Panc1 (cell line): ENCODE measurements around the gene GPR162. TPM values are rescaled to one million over a fixed set of nuclear protein-coding genes. Genes with fewer than 3 reads are reported as not detected.

Source experiments
- ATAC-seq: fragments of 200-7000 bp; cut with Tn5 transposase; 2 replicates; pipeline ENCODE4 v1.9.1; 2020; ENCODE audit warnings: mild to moderate bottlenecking, moderate library complexity
- BruUV-seq: library from RNA; stranded (reverse); fragments of 400-500 nt; replicated peaks from 2 replicates; lab custom pipeline; 2021; lab: Mats Ljungman, UMichigan
- CTCF ChIA-PET: fragments of 300-600 bp; sonication (Branson Sonifier 250); formaldehyde crosslinking; loops from one replicate; lab custom pipeline; 2022; ENCODE audit warnings: antibody characterized with exemption; lab: Charles Lee
- POLR2A ChIA-PET: fragments of 300-600 bp; sonication (Branson Sonifier 250); formaldehyde crosslinking; loops from one replicate; lab custom pipeline; 2022; ENCODE audit warnings: antibody characterized with exemption; lab: Charles Lee
- DNase-seq: peaks from one replicate; pipeline ENCODE4 v3.0.0-alpha.2; 2010; ENCODE audit warnings: low read depth, low spot score
- H3K27ac ChIP-seq: 2 replicates; pipeline ENCODE4 v1.5.1; 2011; ENCODE audit warnings: mild to moderate bottlenecking, low read length, inconsistent platforms
- H3K27me3 ChIP-seq: fragments of 200-500 bp; sonication (Bioruptor generic); 2 replicates; pipeline ENCODE4 v1.6.0; 2014; ENCODE audit warnings: low read length, inconsistent platforms; ENCODE audit not compliant: control insufficient read depth, insufficient read depth
- H3K36me3 ChIP-seq: fragments of 200-500 bp; sonication (Bioruptor generic); 2 replicates; pipeline ENCODE4 v1.5.1; 2014; ENCODE audit warnings: inconsistent platforms, mild to moderate bottlenecking, low read length, moderate library complexity; ENCODE audit not compliant: control insufficient read depth, insufficient read depth
- H3K4me1 ChIP-seq: 2 replicates; pipeline ENCODE4 v1.5.1; 2011; ENCODE audit warnings: inconsistent platforms, mild to moderate bottlenecking, low read length, moderate library complexity; ENCODE audit not compliant: control insufficient read depth, insufficient read depth
- H3K4me3 ChIP-seq, 2 experiments: 2 replicates each; pipeline ENCODE4 v1.5.1; 2011 to 2012; ENCODE audit warnings: low read depth in 2 of 2, low read length in 2 of 2, mild to moderate bottlenecking in 2 of 2, inconsistent platforms in 1 of 2, moderate library complexity in 1 of 2
- H3K9me3 ChIP-seq: fragments of 200-500 bp; sonication (Bioruptor generic); 2 replicates; pipeline ENCODE4 v1.5.1; 2014; ENCODE audit warnings: low read depth, mild to moderate bottlenecking, inconsistent platforms, low read length, moderate library complexity; ENCODE audit not compliant: control insufficient read depth, insufficient read depth
- POLR2AphosphoS5 ChIP-seq: IDR thresholded peaks from 2 replicates; pipeline ENCODE4 v1.6.1; 2012; ENCODE audit warnings: mild to moderate bottlenecking, low read depth, low read length, moderate library complexity
- REST ChIP-seq, 2 experiments: IDR thresholded peaks; 2 replicates each; pipeline ENCODE4 v1.6.1; 2011 to 2012; ENCODE audit warnings: low read depth in 2 of 2, control low read depth in 1 of 2, low read length in 1 of 2, mild to moderate bottlenecking in 1 of 2, moderate library complexity in 1 of 2; ENCODE audit not compliant: insufficient read depth in 1 of 2
- SIN3A ChIP-seq: IDR thresholded peaks from 2 replicates; pipeline ENCODE4 v1.6.1; 2012; ENCODE audit warnings: low read depth, mild to moderate bottlenecking, low read length, moderate library complexity, borderline replicate concordance; ENCODE audit not compliant: insufficient read depth
- TCF7L2 ChIP-seq: IDR thresholded peaks from 2 replicates; pipeline ENCODE4 v1.6.1; 2011; ENCODE audit warnings: mild to moderate bottlenecking, low read depth, low read length, inconsistent platforms
- in situ Hi-C: cut with HindIII; loops from 2 replicates; pipeline ENCODE4 v1.10.0; 2016; ENCODE audit warnings: low sequenced_read_pairs, low pct_unique_long_range_greater_than_20kb
- intact Hi-C: fragments of 100-400 bp; cut with micrococcal nuclease; formaldehyde crosslinking; loops from one replicate; pipeline ENCODE4 v1.10.0; 2022; ENCODE audit not compliant: unreplicated experiment
- total RNA-seq: library from RNA; stranded (reverse); gene quantifications from one replicate; pipeline ENCODE4 v1.2.1, GENCODE V29; 2021; ENCODE audit not compliant: unreplicated experiment
- TF ChIP-seq, protein P1 (sequence below): fragments of 450-650 bp; IDR thresholded peaks from 2 replicates; pipeline ENCODE4 v1.5.1; 2017; ENCODE audit warnings: mild to moderate bottlenecking

The GPR162 gene
- total RNA-seq, 1 experiment from 2014 or later = 1.3 TPM

DNA sequence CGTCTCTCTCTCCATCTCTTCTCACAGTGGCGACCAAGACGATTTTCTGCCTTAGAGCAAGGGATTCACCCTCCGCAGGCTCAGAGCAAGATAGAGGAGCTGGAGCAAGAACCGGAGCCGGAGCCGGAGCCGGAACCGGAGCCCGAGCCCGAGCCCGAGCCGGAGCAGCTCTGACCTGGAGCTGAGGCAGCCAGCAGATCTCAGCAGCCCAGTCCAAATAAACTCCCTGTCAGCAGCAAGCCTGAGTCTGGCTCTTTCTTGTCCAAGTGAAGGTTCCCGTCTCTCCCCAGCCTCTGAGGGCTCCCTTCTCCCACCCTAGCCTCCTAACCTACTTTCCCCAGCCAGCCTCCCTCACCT, 43.4 kb upstream of the GPR162 start:
- BruUV-seq = no TSS peak
- DNase-seq (no peak), ATAC-seq (no peak)
- in situ Hi-C loops (no loop called here), intact Hi-C loops (no loop called here)
- no peak overlapping the region for H3K4me3 ChIP-seq
- peaks cover 4% of the 10 kb centered on the region; the same call in 1 of the 2 replicates for H3K4me1 ChIP-seq
- TF ChIP-seq REST (IDR thresholded peaks at IDR 0.05; ENCODE audit: insufficient read depth in 1 of 2, low read depth in 2 of 2, low read length in 1 of 2) (no peak), SIN3A (no peak), TCF7L2 (no peak), POLR2AphosphoS5 (no peak)
- TF ChIP-seq, protein P1, sequence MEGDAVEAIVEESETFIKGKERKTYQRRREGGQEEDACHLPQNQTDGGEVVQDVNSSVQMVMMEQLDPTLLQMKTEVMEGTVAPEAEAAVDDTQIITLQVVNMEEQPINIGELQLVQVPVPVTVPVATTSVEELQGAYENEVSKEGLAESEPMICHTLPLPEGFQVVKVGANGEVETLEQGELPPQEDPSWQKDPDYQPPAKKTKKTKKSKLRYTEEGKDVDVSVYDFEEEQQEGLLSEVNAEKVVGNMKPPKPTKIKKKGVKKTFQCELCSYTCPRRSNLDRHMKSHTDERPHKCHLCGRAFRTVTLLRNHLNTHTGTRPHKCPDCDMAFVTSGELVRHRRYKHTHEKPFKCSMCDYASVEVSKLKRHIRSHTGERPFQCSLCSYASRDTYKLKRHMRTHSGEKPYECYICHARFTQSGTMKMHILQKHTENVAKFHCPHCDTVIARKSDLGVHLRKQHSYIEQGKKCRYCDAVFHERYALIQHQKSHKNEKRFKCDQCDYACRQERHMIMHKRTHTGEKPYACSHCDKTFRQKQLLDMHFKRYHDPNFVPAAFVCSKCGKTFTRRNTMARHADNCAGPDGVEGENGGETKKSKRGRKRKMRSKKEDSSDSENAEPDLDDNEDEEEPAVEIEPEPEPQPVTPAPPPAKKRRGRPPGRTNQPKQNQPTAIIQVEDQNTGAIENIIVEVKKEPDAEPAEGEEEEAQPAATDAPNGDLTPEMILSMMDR = no peak
- no peaks in the 10 kb centered on the region for H3K36me3 ChIP-seq
- no peaks in the 10 kb centered on the region for H3K27me3 ChIP-seq
- H3K9me3 ChIP-seq = no peaks in the 10 kb centered on the region
- ChIA-PET CTCF (no interaction called here), POLR2A (interaction anchor here (0.6 to 0.7 kb wide), 3 partner anchors 26 to 156 kb away, joined by 3 to 5 read pairs (median 3); partner anchors contain the start of gene MLF2)
- no peak overlapping the region for H3K27ac ChIP-seq

- Histone ChIP-seq H3K36me3 (no peaks in the 10 kb centered on the region), H3K4me1 (peaks cover 4% of the 10 kb centered on the region; the same call in 1 of the 2 replicates), H3K9me3 (no peaks in the 10 kb centered on the region), H3K27me3 (no peaks in the 10 kb centered on the region), H3K27ac (no peak overlapping the region), H3K4me3 (peak overlapping the region; percentile 14 to 17)
- TF ChIP-seq POLR2AphosphoS5 (peak; percentile 25; the same call in 1 of the 2 replicates), SIN3A (no peak), REST (IDR thresholded peaks at IDR 0.05; ENCODE audit: insufficient read depth in 1 of 2, low read depth in 2 of 2, low read length in 1 of 2) (no peak), TCF7L2 (no peak)
- TF ChIP-seq, protein P1 = peak; percentile 89
- BruUV-seq = no TSS peak
- peak; percentile 98 for ATAC-seq
- ChIA-PET POLR2A (interaction anchor here (0.7 kb wide), 2 partner anchors 82 to 157 kb away, joined by 3 to 5 read pairs; no protein-coding TSS in a partner anchor), CTCF (interaction anchor here (0.5 kb wide), 1 partner anchor 114 kb away, joined by 5 read pairs; no protein-coding TSS in a partner anchor)
- intact Hi-C loops (no loop called here), in situ Hi-C loops (no loop called here)
- DNase-seq = no peak
Measured at GRCh38 chr12:6778574-6779550, 42.8 kb upstream of the GPR162 start.
